Forelimb muscle (tissue), 1 donor: Measurements from ENCODE around the gene SRL. TPM values are rescaled to one million over a fixed set of nuclear protein-coding genes. Genes with fewer than 3 reads are reported as not detected.
A peak's percentile ranks its signal among the peaks of the same experiment; 100 is the strongest.

Experiments
- DNase-seq: peaks from one replicate; pipeline ENCODE4 v3.0.0-alpha.2; 2013; ENCODE audit warnings: low read depth
- polyA plus RNA-seq: library from polyadenylated mRNA; unstranded; fragments of 120-200 nt; gene quantifications from one replicate; pipeline ENCODE4 v1.2.1, GENCODE V29; 2013; ENCODE audit not compliant: insufficient read length

Gene SRL
- polyA plus RNA-seq, 1 donor = 694 TPM

- no peak for DNase-seq
Observed at GRCh38 chr16:4202615-4203345, 39.1 kb downstream of the SRL start.

DNA sequence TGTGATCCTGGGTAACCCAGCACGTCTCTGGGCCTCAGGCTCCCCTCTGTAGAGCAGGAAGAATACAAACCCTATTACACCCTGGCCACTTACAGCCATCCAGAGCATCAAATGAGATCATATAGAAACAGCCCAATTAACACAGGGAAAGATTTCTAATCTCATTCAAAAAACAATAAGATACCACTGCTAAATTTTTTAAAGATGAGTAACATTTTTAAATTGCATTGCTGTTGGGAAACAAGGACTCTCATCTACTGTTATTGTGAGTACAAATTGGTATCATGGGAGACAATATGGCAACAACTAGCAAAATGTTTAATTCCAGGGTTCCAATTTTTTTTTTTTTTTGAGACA, 41.1 kb downstream of the SRL start:
- no peak for DNase-seq

GRCh38 chr16:4200000-4200780, 41.7 kb downstream of the SRL start:
- DNase-seq = no peak

DNA sequence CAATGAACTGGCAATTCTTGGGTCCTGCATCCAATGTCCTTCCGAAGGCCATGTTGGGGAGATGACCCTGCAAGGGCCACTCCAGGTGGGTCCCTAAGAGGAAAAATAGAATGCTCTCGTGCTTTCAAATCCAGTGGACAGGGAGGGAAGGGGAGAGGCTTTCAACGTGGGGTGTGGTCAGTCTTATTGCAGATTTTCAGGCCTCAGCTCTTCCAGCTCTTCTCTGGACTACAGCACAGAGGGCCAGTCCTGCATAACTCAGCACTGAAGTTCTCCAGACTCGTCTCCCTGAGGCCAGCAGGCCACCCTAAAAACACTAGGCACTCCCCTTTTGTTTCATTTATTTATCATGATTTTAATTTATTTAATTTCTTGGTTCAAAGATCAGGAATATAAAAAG, 43.1 kb downstream of the SRL start:
- no peak for DNase-seq

- DNase-seq = no peak
Observed at GRCh38 chr16:4194661-4195060, 47.2 kb downstream of the SRL start.

DNA sequence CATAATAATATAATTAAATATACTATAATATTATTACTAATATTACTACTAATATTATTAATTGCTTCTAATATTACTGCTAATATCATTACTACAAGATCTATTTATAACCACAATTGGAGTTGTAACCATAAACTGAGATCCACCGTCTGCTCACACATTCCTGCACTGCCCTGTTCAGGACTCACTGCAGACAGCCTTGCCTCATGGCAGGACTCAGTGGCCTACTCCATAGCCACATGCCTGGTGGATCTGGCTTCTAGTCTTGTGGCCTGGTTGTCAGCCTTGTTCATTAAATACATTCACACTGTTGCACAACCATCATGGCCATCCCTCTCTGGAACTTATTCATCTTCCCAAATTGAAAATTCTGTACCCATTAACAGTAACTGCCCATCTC, 48.0 kb downstream of the SRL start:
- DNase-seq = no peak

DNA sequence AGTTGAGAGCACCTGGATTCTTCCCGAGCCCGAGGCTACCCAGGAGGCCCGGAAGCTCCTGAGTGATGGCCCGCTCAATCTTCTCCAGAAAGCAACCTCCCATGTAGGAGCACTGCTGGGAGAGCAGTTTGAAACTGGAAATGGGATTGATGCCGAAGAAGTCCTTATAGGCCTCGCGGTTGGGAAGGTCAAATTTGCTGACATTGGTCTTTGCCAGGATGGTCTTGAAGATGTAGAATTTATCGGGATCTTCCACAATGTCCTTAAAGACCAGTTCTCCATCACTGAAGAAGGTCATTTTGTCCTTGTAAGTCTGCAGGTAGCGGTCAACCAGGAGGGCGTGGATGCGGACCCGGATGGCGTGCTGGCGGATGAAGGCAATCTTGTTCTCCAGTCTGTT, 49.7 kb downstream of the SRL start:
- no peak for DNase-seq

- no peak for DNase-seq
Observed at GRCh38 chr16:4190712-4191333, 51.1 kb downstream of the SRL start.

- no peak for DNase-seq
Observed at GRCh38 chr16:4190086-4190485, 51.8 kb downstream of the SRL start.

DNA sequence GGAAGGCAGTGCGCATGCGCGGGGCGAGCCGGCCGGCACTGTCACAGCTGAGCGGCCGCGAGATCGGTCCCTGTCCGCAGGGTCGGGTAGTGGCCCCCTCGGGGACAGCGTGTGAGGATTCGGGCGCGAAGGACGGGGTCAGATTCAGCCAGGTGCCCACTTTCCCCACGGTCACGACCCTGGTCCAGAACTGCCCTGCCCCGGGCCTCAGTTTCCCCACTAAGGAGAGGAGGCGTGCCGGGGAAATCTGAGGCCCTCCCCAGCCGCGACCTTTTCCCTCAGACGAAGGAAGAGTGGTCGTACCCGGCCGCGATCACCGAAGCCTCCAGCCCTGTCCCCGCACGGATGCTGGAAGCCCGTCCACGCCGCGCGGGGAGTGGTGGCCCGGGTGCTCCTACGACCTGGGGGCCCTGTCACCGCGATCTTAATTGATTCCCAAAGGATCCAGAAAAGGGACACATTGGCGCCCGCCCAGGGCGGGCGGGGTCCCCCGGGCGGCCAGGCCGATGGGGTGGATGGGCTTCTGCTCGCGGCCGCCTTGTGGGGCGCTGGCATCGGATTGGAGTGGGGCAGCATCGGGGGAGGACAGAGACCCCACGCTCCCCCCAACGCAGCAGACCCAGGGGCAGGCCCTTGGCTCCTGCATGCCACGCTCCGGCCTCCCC, 57.7 kb downstream of the SRL start:
- no peak for DNase-seq

GRCh38 chr16:4183237-4184037, 58.4 kb downstream of the SRL start:
- DNase-seq = peak; percentile 81

DNA sequence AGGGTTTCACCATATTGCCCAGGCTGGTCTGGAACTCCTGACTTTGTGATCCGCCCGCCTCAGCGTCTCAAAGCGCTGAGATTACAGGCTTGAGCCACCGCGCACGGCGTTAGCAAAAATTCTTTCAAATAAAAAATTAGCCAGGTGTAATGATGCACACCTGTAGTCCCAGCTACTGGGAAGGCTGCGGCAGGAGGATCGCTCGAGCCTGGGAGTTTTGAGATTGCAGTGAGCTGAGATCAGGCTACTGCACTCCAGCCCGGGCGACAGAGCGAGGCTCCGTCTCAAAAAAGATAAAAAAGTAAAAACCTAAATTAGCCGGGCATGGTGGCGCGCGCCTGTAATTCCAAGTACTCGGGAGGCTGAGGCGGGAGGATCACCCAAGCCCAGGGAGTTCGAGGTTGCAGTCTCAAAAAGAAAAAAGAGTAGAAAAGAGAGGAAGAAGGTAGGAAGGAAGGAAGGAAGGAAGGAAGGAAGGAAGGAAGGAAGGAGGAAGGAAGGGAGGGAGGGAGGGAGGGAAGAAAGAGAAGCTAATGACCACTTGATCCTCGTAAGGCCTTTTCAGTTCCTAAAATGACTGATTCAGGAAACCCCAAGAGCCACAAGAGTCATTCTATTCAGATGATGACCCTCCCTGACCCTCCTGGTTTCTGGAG, 59.2 kb downstream of the SRL start:
- DNase-seq = no peak

- no peak for DNase-seq
Observed at GRCh38 chr16:4180511-4180910, 61.4 kb downstream of the SRL start.

DNA sequence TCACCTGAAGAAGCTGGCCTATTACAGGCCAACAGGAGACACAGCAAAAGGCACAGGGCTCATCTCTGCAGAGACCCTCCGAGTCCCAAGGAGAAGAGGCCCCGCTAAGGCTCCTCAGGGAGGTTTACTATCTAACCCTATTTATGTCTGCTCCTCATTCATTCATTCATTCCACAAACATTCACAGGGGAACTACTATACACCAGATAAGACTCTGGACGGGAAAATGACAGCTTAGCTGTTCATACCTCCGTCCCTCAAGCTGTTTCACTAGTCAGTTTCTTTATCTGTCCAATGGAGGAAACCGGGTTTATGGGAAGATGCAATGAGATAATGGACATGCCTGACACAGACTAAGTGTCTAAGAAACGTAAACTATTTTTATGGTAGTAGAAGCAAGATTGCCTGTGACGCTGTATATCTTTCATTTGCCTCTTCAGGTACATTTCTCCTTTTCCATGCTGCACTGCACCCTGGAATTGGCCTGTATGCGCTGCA, 62.1 kb downstream of the SRL start:
- DNase-seq = no peak

DNA sequence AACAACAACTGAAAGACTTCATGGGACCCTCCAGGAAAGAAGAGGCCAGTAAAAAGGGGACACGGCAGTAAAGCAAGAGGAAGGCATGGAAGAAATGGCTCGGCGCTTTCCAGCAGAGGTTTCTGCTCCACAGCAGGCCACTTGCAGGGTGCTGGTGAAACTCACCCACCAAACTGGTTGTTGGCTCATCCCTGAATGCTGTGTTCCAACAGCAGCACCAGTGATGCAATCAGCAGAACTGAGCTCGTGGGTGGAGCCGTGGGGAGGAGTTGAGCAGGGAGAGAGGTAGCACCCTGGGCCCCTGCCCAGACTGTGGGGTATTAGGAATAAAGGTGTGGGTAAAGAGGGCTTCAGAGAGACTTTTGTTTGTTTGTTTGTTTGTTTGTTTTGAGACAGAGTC, 62.9 kb downstream of the SRL start:
- no peak for DNase-seq

- DNase-seq = no peak
Observed at GRCh38 chr16:4178468-4179010, 63.3 kb downstream of the SRL start.

GRCh38 chr16:4176906-4177417, 64.9 kb downstream of the SRL start:
- DNase-seq = no peak

GRCh38 chr16:4175849-4176248, 66.0 kb downstream of the SRL start:
- DNase-seq = no peak

DNA sequence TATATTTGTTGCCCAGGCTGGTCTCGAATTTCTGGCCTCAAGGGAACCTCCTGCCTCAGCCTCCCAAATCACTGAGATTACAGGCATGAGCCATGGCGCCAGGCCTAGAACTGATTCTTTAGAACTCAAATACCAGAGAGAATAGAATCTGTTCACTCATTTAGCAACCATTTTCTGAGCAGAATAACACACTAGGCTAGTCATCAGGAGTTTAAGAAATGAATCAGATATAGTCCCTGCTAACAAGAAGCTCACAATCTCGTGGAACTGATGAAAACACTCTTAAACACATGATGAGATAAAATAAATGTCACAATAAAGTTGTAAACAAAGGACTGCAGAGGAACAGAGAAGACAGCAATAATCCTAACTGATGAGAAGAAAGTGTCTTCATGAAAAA, 69.8 kb downstream of the SRL start:
- DNase-seq = no peak

GRCh38 chr16:4169415-4169814, 72.5 kb downstream of the SRL start:
- no peak for DNase-seq
